ENCODE results near the gene NSG2.

GRCh38 chr5:174084691-174085154 is 39.2 kb downstream of the NSG2 start:
- TF ChIP-seq CTCF (IDR thresholded peaks at IDR 0.05): no peak
- TF ChIP-seq POLR2A (IDR thresholded peaks at IDR 0.05): no peak
